SK-N-SH (cell line): ENCODE measurements around the gene DHRSX. TPM values are rescaled to one million over a fixed set of nuclear protein-coding genes. Genes with fewer than 3 reads are reported as not detected.

Source experiments
- CTCF ChIA-PET: fragments of 300-600, 350-600 bp; formaldehyde crosslinking; extraction: SDS; loops from one replicate; lab custom pipeline; 2021; lab: Yijun Ruan, JAX
- POLR2A ChIA-PET: fragments of 350-600 bp; sonication (Branson Sonifier 250); formaldehyde crosslinking; extraction: SDS; loops from one replicate; lab custom pipeline; 2020; ENCODE audit warnings: antibody characterized with exemption, inconsistent platforms; lab: Yijun Ruan, JAX
- DNase-seq: peaks from one replicate; pipeline ENCODE4 v3.0.0; 2012
- H2AFZ ChIP-seq: fragments of 200-600 bp; sonication (generic); 2 replicates; pipeline ENCODE4 v1.8.1; 2016; ENCODE audit warnings: antibody characterized with exemption, mild to moderate bottlenecking, low read depth
- H3F3A ChIP-seq: fragments of 200-600 bp; sonication (generic); replicated peaks from 2 replicates; pipeline ENCODE3; 2016; ENCODE audit warnings: antibody characterized with exemption, mild to moderate bottlenecking; ENCODE audit not compliant: insufficient read depth
- H3K27ac ChIP-seq, 2 experiments: fragments of 200-500 bp in 1 of 2; fragments of 200-600 bp in 1 of 2; sonication (Bioruptor generic) in 1 of 2; sonication (generic), shearing (Covaris generic) in 1 of 2; 2 replicates each; pipeline versions ENCODE4 v1.5.1 to v1.6.1; 2014 to 2016; ENCODE audit warnings: low read depth in 2 of 2, inconsistent platforms in 1 of 2, low read length in 1 of 2, mild to moderate bottlenecking in 1 of 2, mixed read lengths in 1 of 2
- H3K27me3 ChIP-seq: fragments of 200-600 bp; sonication (generic), shearing (Covaris generic); 2 replicates; pipeline ENCODE4 v1.6.1; 2016; ENCODE audit warnings: mixed run types; ENCODE audit not compliant: insufficient read depth
- H3K36me3 ChIP-seq, 2 experiments: fragments of 200-500 bp in 1 of 2; fragments of 200-600 bp in 1 of 2; sonication (Bioruptor generic) in 1 of 2; sonication (generic) in 1 of 2; replicated peaks in 1 of 2; 2 replicates each; pipeline versions ENCODE3 to v1.5.1; 2014 to 2016; ENCODE audit warnings: low read length in 1 of 2, mild to moderate bottlenecking in 1 of 2; ENCODE audit not compliant: insufficient read depth in 2 of 2, control insufficient read depth in 1 of 2
- H3K4me1 ChIP-seq, 2 experiments: fragments of 200-500 bp in 1 of 2; fragments of 200-600 bp in 1 of 2; sonication (Bioruptor generic) in 1 of 2; sonication (generic), shearing (Covaris generic) in 1 of 2; 2 replicates each; pipeline versions ENCODE4 v1.5.1 to v1.6.1; 2014 to 2016; ENCODE audit warnings: low read depth in 1 of 2, low read length in 1 of 2, mixed run types in 1 of 2; ENCODE audit not compliant: insufficient read depth in 2 of 2, control insufficient read depth in 1 of 2
- H3K4me2 ChIP-seq: fragments of 200-600 bp; sonication (generic), shearing (Covaris generic); 2 replicates; pipeline ENCODE4 v1.6.1; 2017; ENCODE audit warnings: mixed run types
- H3K4me3 ChIP-seq, 2 experiments: fragments of 200-500 bp in 1 of 2; fragments of 200-600 bp in 1 of 2; sonication (Bioruptor generic) in 1 of 2; sonication (generic), shearing (Covaris generic) in 1 of 2; 2 replicates each; pipeline versions ENCODE4 v1.5.1 to v1.8.1; 2014 to 2016; ENCODE audit warnings: low read depth in 2 of 2, inconsistent platforms in 1 of 2, low read length in 1 of 2, mild to moderate bottlenecking in 1 of 2, mixed read lengths in 1 of 2, moderate library complexity in 1 of 2
- H3K79me2 ChIP-seq: fragments of 200-600 bp; sonication (generic); 2 replicates; pipeline ENCODE4 v1.8.1; 2017; ENCODE audit warnings: mild to moderate bottlenecking; ENCODE audit not compliant: insufficient read depth
- H3K9ac ChIP-seq: fragments of 200-600 bp; sonication (generic); 2 replicates; pipeline ENCODE4 v1.6.1; 2017; ENCODE audit warnings: mixed run types
- H3K9me2 ChIP-seq: fragments of 200-600 bp; sonication (generic); 2 replicates; pipeline ENCODE4 v1.6.1; 2017; ENCODE audit warnings: mixed run types
- H3K9me3 ChIP-seq: fragments of 200-600 bp; sonication (generic); 2 replicates; pipeline ENCODE4 v1.6.1; 2017; ENCODE audit warnings: mixed run types, mild to moderate bottlenecking, moderate library complexity
- H4K20me1 ChIP-seq: fragments of 200-600 bp; sonication (generic); 2 replicates; pipeline ENCODE4 v1.6.1; 2017; ENCODE audit warnings: mild to moderate bottlenecking, mixed run types; ENCODE audit not compliant: insufficient read depth
- FOSL2 ChIP-seq: IDR thresholded peaks from 2 replicates; pipeline ENCODE4 v1.4.0; 2012; ENCODE audit warnings: low read depth, mild to moderate bottlenecking, moderate library complexity, borderline replicate concordance
- MXI1 ChIP-seq: IDR thresholded peaks from 2 replicates; pipeline ENCODE4 v1.6.1; 2012; ENCODE audit warnings: mild to moderate bottlenecking, low read depth, low read length, improper control_type of control experiment
- NRF1 ChIP-seq: IDR thresholded peaks from 2 replicates; pipeline ENCODE4 v1.6.1; 2012; ENCODE audit warnings: low read depth, mild to moderate bottlenecking, low read length
- POLR2AphosphoS5 ChIP-seq: IDR thresholded peaks from 2 replicates; pipeline ENCODE4 v1.6.1; 2012; ENCODE audit warnings: low read depth, low read length
- RAD21 ChIP-seq: IDR thresholded peaks from 2 replicates; pipeline ENCODE4 v1.6.1; 2012; ENCODE audit warnings: mild to moderate bottlenecking, low read length
- RCOR1 ChIP-seq: fragments of 150-350 bp; IDR thresholded peaks from 2 replicates; pipeline ENCODE4 v1.6.1; 2017; ENCODE audit warnings: antibody characterized with exemption, low read length
- RFX5 ChIP-seq: IDR thresholded peaks from 2 replicates; pipeline ENCODE4 v1.6.1; 2012; ENCODE audit warnings: mild to moderate bottlenecking, improper control_type of control experiment, low read length
- SMC3 ChIP-seq: IDR thresholded peaks from 2 replicates; pipeline ENCODE4 v1.6.1; 2012; ENCODE audit warnings: low read depth, low read length, improper control_type of control experiment
- TAF1 ChIP-seq: IDR thresholded peaks from 2 replicates; pipeline ENCODE4 v1.6.1; 2012; ENCODE audit warnings: low read depth, mild to moderate bottlenecking, low read length, moderate library complexity, borderline replicate concordance
- TEAD4 ChIP-seq: IDR thresholded peaks from 2 replicates; pipeline ENCODE4 v1.4.0; 2012; ENCODE audit warnings: mild to moderate bottlenecking, borderline replicate concordance; ENCODE audit not compliant: insufficient read depth
- YY1 ChIP-seq: IDR thresholded peaks from 2 replicates; pipeline ENCODE4 v1.4.0; 2012; ENCODE audit warnings: low read depth, mild to moderate bottlenecking
- WGBS: methylation state at CpG from one replicate; pipeline ENCODE4 v1.1.6; 2017; ENCODE audit warnings: low lambda C conversion rate; 5-methylcytosine and 5-hydroxymethylcytosine counted together
- polyA plus RNA-seq, 3 experiments: library from polyadenylated mRNA; depleted of rRNA; stranded (reverse); fragments of >200 nt; gene quantifications; 2 replicates each; pipeline ENCODE4 v1.2.3, GENCODE V29; 2012
- TF ChIP-seq, protein P1 (sequence below): IDR thresholded peaks from 2 replicates; pipeline ENCODE4 v1.4.0; 2012; ENCODE audit warnings: low read depth
- TF ChIP-seq, protein P2 (sequence below): IDR thresholded peaks from 2 replicates; pipeline ENCODE4 v1.4.0; 2012; ENCODE audit warnings: low read depth, borderline replicate concordance

Gene DHRSX
- polyA plus RNA-seq, 1 of the 3 experiments (the other 2 are of a cell fraction) = 34.3 TPM

DNA sequence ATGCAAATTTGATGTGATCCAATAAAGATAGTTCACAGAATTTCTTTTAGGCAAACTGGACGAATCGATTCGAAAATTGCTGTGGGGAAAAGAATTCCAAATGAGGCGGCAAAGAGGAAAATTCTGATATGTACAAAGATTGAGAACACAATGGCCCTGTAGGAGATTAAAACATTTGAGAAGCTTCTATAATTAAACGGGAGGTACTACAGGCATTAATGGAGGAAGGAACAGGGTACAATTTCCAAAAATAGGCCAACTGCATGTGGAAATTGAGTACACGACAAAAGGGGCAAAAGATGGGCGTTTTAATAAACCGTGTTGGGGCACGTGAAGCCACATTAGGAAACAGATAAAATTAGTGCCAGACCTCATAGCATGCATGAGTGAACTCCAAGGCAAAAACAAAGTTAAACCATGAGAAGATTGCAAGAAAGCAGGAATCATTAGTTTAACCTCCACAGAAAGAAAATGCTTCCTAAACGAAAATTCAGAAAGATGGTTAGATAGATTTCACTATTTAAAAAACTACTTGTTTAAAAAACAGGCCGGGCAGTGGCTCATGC, 68.4 kb downstream of the DHRSX start:
- POLR2A ChIA-PET = no interaction called here
- DNase-seq = no peak
- no peaks in the 10 kb centered on the region for H3K9me2 ChIP-seq
- no peaks in the 10 kb centered on the region for H3K4me1 ChIP-seq
- CTCF ChIA-PET = no interaction called here
- TF ChIP-seq YY1 (no peak), TEAD4 (no peak), NRF1 (no peak), RFX5 (no peak), FOSL2 (no peak), TAF1 (no peak)
- TF ChIP-seq, protein P1, sequence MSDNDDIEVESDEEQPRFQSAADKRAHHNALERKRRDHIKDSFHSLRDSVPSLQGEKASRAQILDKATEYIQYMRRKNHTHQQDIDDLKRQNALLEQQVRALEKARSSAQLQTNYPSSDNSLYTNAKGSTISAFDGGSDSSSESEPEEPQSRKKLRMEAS = no peak
- H3K79me2 ChIP-seq = no peaks in the 10 kb centered on the region
- no peak overlapping the region for H3K4me3 ChIP-seq
- H3K27ac ChIP-seq = no peak overlapping the region
- no peaks in the 10 kb centered on the region for H3K36me3 ChIP-seq
- H4K20me1 ChIP-seq = 0 out of 2 replicates have a peak, but pooled peaks cover 5% of the 10 kb centered on the region
- no peak overlapping the region for H3K9ac ChIP-seq
- no peak overlapping the region for H3K4me2 ChIP-seq
- WGBS = 86% methylated on average over 11 of the region's 11 CpGs
- no peaks in the 10 kb centered on the region for H3K9me3 ChIP-seq
- H2AFZ ChIP-seq = no peak overlapping the region
- no peaks in the 10 kb centered on the region for H3K27me3 ChIP-seq
- no peaks in the 10 kb centered on the region for H3F3A ChIP-seq

DNA sequence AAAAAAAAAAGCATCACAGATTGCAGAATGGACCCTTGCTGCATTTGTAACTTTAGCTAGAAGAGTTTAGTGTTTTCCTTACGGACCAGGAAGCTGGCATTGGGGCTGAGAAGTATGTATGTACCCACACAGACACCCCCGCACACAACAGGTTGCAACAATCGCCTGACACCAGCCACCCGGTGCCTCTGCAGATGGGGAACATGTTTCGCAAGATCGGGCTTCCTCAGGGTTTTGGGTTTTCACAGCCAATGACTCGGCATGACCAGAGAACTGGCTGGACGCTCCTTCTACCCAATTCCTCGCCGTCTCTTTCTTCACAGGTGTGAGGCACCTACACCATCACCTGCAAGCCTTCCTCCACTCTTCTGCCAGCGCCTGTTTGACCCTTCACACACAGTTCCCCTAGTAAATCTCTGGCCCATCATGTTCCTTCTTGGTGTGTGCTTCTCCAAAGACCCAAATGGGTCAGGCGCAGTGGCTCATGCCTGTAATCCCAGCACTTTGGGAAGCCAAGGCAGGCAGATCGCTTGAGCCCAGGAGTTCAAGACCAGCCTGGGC, 70.4 kb downstream of the DHRSX start:
- Histone ChIP-seq H3K27me3 (no peaks in the 10 kb centered on the region), H3F3A (no peaks in the 10 kb centered on the region), H3K27ac (no peak overlapping the region), H3K9me3 (no peaks in the 10 kb centered on the region), H3K79me2 (no peaks in the 10 kb centered on the region), H4K20me1 (0 out of 2 replicates have a peak, but pooled peaks cover 5% of the 10 kb centered on the region), H3K9me2 (no peaks in the 10 kb centered on the region), H3K4me3 (no peak overlapping the region), H3K9ac (no peak overlapping the region), H3K4me2 (no peak overlapping the region), H3K4me1 (no peaks in the 10 kb centered on the region), H2AFZ (no peak overlapping the region), H3K36me3 (no peaks in the 10 kb centered on the region)
- DNase-seq = no peak
- ChIA-PET POLR2A (no interaction called here), CTCF (no interaction called here)
- 93% methylated on average over 11 of the region's 13 CpGs for WGBS
- TF ChIP-seq, protein P2, sequence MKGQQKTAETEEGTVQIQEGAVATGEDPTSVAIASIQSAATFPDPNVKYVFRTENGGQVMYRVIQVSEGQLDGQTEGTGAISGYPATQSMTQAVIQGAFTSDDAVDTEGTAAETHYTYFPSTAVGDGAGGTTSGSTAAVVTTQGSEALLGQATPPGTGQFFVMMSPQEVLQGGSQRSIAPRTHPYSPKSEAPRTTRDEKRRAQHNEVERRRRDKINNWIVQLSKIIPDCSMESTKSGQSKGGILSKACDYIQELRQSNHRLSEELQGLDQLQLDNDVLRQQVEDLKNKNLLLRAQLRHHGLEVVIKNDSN = no peak
- TF ChIP-seq MXI1 (no peak), POLR2AphosphoS5 (no peak), RCOR1 (no peak), RAD21 (no peak), SMC3 (no peak), RFX5 (no peak), TEAD4 (no peak)
